H9 (cell line): ENCODE data around the gene SYT3. TPM values are rescaled to one million over a fixed set of nuclear protein-coding genes. Genes with fewer than 3 reads are reported as not detected.

Experiments
- DNase-seq: peaks from one replicate; pipeline ENCODE4 v3.0.0-alpha.2; 2017
- H2AFZ ChIP-seq: one replicate; pipeline ENCODE4 v1.6.1; 2013; ENCODE audit warnings: mild to moderate bottlenecking, low read length, control low read depth, moderate library complexity
- H2AK5ac ChIP-seq: 2 replicates; pipeline ENCODE4 v1.6.1; 2013; ENCODE audit warnings: low read length, control low read depth, mixed read lengths; ENCODE audit not compliant: insufficient read length
- H2BK120ac ChIP-seq: one replicate; pipeline ENCODE4 v1.6.1; 2013; ENCODE audit warnings: low read depth, mild to moderate bottlenecking, low read length, control low read depth, inconsistent platforms; ENCODE audit not compliant: poor library complexity, severe bottlenecking
- H2BK12ac ChIP-seq: 2 replicates; pipeline ENCODE4 v1.6.1; 2013; ENCODE audit warnings: low read length, control low read depth, mixed read lengths, low read depth; ENCODE audit not compliant: insufficient read length
- H2BK15ac ChIP-seq: 2 replicates; pipeline ENCODE4 v1.6.1; 2013; ENCODE audit warnings: low read depth, low read length, control low read depth
- H2BK20ac ChIP-seq: one replicate; pipeline ENCODE4 v1.6.1; 2013; ENCODE audit warnings: low read depth, mild to moderate bottlenecking, low read length, control low read depth, inconsistent platforms; ENCODE audit not compliant: poor library complexity, severe bottlenecking
- H2BK5ac ChIP-seq: 2 replicates; pipeline ENCODE4 v1.6.1; 2013; ENCODE audit warnings: low read length, control low read depth, mixed read lengths; ENCODE audit not compliant: insufficient read length
- H3K14ac ChIP-seq: 2 replicates; pipeline ENCODE4 v1.6.1; 2013; ENCODE audit warnings: low read length, control low read depth; ENCODE audit not compliant: insufficient read depth
- H3K18ac ChIP-seq: 2 replicates; pipeline ENCODE4 v1.6.1; 2013; ENCODE audit warnings: low read depth, mild to moderate bottlenecking, mixed read lengths, low read length, control low read depth; ENCODE audit not compliant: insufficient read length
- H3K23ac ChIP-seq: 2 replicates; pipeline ENCODE4 v1.6.1; 2013; ENCODE audit warnings: low read length, control low read depth, mixed read lengths, low read depth; ENCODE audit not compliant: insufficient read length
- H3K23me2 ChIP-seq: 2 replicates; pipeline ENCODE4 v1.6.1; 2013; ENCODE audit warnings: low read depth, mild to moderate bottlenecking, mixed read lengths, low read length, control low read depth; ENCODE audit not compliant: insufficient read length, poor library complexity, severe bottlenecking
- H3K27ac ChIP-seq: 2 replicates; pipeline ENCODE4 v1.5.1; 2013; ENCODE audit warnings: low read length, control low read depth, mixed read lengths, low read depth; ENCODE audit not compliant: insufficient read length
- H3K27me3 ChIP-seq: 2 replicates; pipeline ENCODE4 v1.6.1; 2013; ENCODE audit warnings: low read length, control low read depth, inconsistent platforms; ENCODE audit not compliant: insufficient read depth
- H3K4ac ChIP-seq: 2 replicates; pipeline ENCODE4 v1.6.1; 2013; ENCODE audit warnings: low read depth, mild to moderate bottlenecking, control low read depth, inconsistent platforms, low read length, moderate library complexity
- H3K4me1 ChIP-seq: 2 replicates; pipeline ENCODE4 v1.6.1; 2013; ENCODE audit warnings: low read length, control low read depth, inconsistent platforms; ENCODE audit not compliant: insufficient read depth
- H3K4me2 ChIP-seq: 2 replicates; pipeline ENCODE4 v1.6.1; 2013; ENCODE audit warnings: low read length, control low read depth, mixed read lengths; ENCODE audit not compliant: insufficient read length, insufficient read depth
- H3K56ac ChIP-seq: 2 replicates; pipeline ENCODE4 v1.6.1; 2013; ENCODE audit warnings: low read depth, mild to moderate bottlenecking, mixed read lengths, low read length, control low read depth; ENCODE audit not compliant: insufficient read length
- H3K79me1 ChIP-seq: 2 replicates; pipeline ENCODE4 v1.6.1; 2013; ENCODE audit warnings: low read depth, mild to moderate bottlenecking, moderate library complexity, low read length, control low read depth, inconsistent platforms; ENCODE audit not compliant: insufficient read depth, poor library complexity, severe bottlenecking
- H3K79me2 ChIP-seq: 2 replicates; pipeline ENCODE4 v1.6.1; 2013; ENCODE audit warnings: low read length, control low read depth, inconsistent platforms; ENCODE audit not compliant: insufficient read depth
- H3K9ac ChIP-seq: 2 replicates; pipeline ENCODE4 v1.6.1; 2013; ENCODE audit warnings: low read length, control low read depth, mixed read lengths; ENCODE audit not compliant: insufficient read length; ENCODE audit errors: extremely low read depth
- H3K9me3 ChIP-seq: one replicate; pipeline ENCODE4 v1.6.1; 2013; ENCODE audit warnings: low read depth, low read length, inconsistent platforms; ENCODE audit not compliant: control insufficient read depth
- H3T11ph ChIP-seq: one replicate; pipeline ENCODE4 v1.6.1; 2013; ENCODE audit warnings: mild to moderate bottlenecking, low read length, control low read depth, inconsistent platforms
- H4K20me1 ChIP-seq: one replicate; pipeline ENCODE4 v1.6.1; 2013; ENCODE audit not compliant: control insufficient read depth, insufficient read length, insufficient read depth
- H4K5ac ChIP-seq: 2 replicates; pipeline ENCODE4 v1.6.1; 2013; ENCODE audit warnings: low read depth, mild to moderate bottlenecking, mixed read lengths, low read length, control low read depth; ENCODE audit not compliant: insufficient read length
- H4K8ac ChIP-seq: replicated peaks from 2 replicates; pipeline ENCODE4 v1.6.1; 2013; ENCODE audit warnings: low read length, control low read depth, mixed read lengths, low read depth; ENCODE audit not compliant: insufficient read length
- H4K91ac ChIP-seq: 2 replicates; pipeline ENCODE4 v1.6.1; 2013; ENCODE audit warnings: low read depth, mild to moderate bottlenecking, moderate library complexity, mixed read lengths, low read length, control low read depth; ENCODE audit not compliant: insufficient read length
- H3K27ac Mint-ChIP-seq, 3 experiments: 2 replicates in 2 of 3; 3 replicates in 1 of 3; pipeline ENCODE4 v1.8.0; 2020 to 2021; ENCODE audit warnings: mixed read lengths in 3 of 3, mild to moderate bottlenecking in 1 of 3, moderate library complexity in 1 of 3
- H3K27me3 Mint-ChIP-seq: 2 replicates; pipeline ENCODE4 v1.8.0; 2021; ENCODE audit warnings: low read depth, mild to moderate bottlenecking, moderate library complexity, mixed read lengths
- H3K36me3 Mint-ChIP-seq, 3 experiments: 2 replicates in 2 of 3; 3 replicates in 1 of 3; pipeline ENCODE4 v1.8.0; 2020 to 2021; ENCODE audit warnings: low read depth in 3 of 3, mixed read lengths in 3 of 3; ENCODE audit not compliant: insufficient read depth in 1 of 3
- H3K4me1 Mint-ChIP-seq, 2 experiments: 2 replicates each; pipeline ENCODE4 v1.8.0; 2020; ENCODE audit warnings: mixed read lengths in 2 of 2
- H3K4me3 Mint-ChIP-seq, 2 experiments: 2 replicates in 1 of 2; 3 replicates in 1 of 2; pipeline ENCODE4 v1.8.0; 2020 to 2021; ENCODE audit warnings: mild to moderate bottlenecking in 2 of 2, mixed read lengths in 2 of 2, moderate library complexity in 1 of 2
- H3K9me3 Mint-ChIP-seq, 2 experiments: 2 replicates in 1 of 2; 3 replicates in 1 of 2; pipeline ENCODE4 v1.8.0; 2020; ENCODE audit warnings: mild to moderate bottlenecking in 2 of 2, mixed read lengths in 2 of 2, moderate library complexity in 1 of 2
- CTCF ChIP-seq: fragments of 200-600 bp; sonication (generic); conservative IDR thresholded peaks from 3 replicates; pipeline ENCODE4 v1.8.0; 2021; ENCODE audit warnings: antibody characterized with exemption, mild to moderate bottlenecking
- WGBS: extraction: QIAGEN DNeasy Blood & Tissue Kit; methylation state at CpG from one replicate; pipeline ENCODE4 v1.1.7; 2013; ENCODE audit warnings: missing lambda C conversion rate, low lambda C conversion rate, mixed read lengths; ENCODE audit not compliant: insufficient read length; ENCODE audit errors: extremely low coverage; 5-methylcytosine and 5-hydroxymethylcytosine counted together
- total RNA-seq: library from RNA; stranded (reverse); gene quantifications from 2 replicates; pipeline ENCODE4 v1.2.1, GENCODE V29; 2021

The SYT3 gene
- total RNA-seq, 1 experiment from 2014 or later = 3.1 TPM

- Histone ChIP-seq H2BK20ac (no peak within 1 kb of the TSS), H3K79me2 (no peaks in the 10 kb centered on the region), H3K4me2 (peak within 1 kb of the TSS; percentile 34), H2AK5ac (no peak within 1 kb of the TSS), H4K5ac (no peak within 1 kb of the TSS), H3K23me2 (no peaks in the 10 kb centered on the region), H3K23ac (no peak within 1 kb of the TSS), H2BK15ac (no peak within 1 kb of the TSS), H4K91ac (no peak within 1 kb of the TSS), H3K27me3 (no peaks in the 10 kb centered on the region; the same call in 1 of the 2 replicates), H3K18ac (no peak within 1 kb of the TSS), H3K9me3 (no peaks in the 10 kb centered on the region), H3K27ac (no peak within 1 kb of the TSS), H3K56ac (no peak within 1 kb of the TSS), H2BK120ac (no peak within 1 kb of the TSS), H3K4ac (no peak within 1 kb of the TSS), H3K14ac (0 out of 2 replicates have a peak within 1 kb of the TSS, but pooled peaks have one; percentile 14), H3K9ac (no peak within 1 kb of the TSS), H4K8ac (no peak within 1 kb of the TSS), H2AFZ (peak within 1 kb of the TSS; percentile 9), H2BK5ac (no peak within 1 kb of the TSS), H3K79me1 (no peaks in the 10 kb centered on the region), H2BK12ac (no peak within 1 kb of the TSS), H3T11ph (no peak within 1 kb of the TSS), H3K4me1 (peaks cover 4% of the 10 kb centered on the region; the same call in 1 of the 2 replicates), H4K20me1 (no peaks in the 10 kb centered on the region)
- peaks cover 38% of the 10 kb centered on the region for H3K27me3 Mint-ChIP-seq
- no peaks in the 10 kb centered on the region for H3K36me3 Mint-ChIP-seq
- peaks cover 11 to 31% of the 10 kb centered on the region in 2 experiments for H3K4me1 Mint-ChIP-seq
- peak within 1 kb of the TSS in 1 of 3 experiments; percentile 24; a peak in 2 of 7 replicates for H3K27ac Mint-ChIP-seq
- peak; percentile 90 for DNase-seq
- 0 out of 3 replicates have a peak, but pooled peaks have one; percentile 15 for TF ChIP-seq CTCF
- H3K4me3 Mint-ChIP-seq = peak within 1 kb of the TSS; percentile 7 to 63; a peak in 3 of 5 replicates
- whole genome bisulfite sequencing = no CpG with 5 or more reads among the region's 7 CpGs
- peaks cover under 1 to 2% of the 10 kb centered on the region in 2 experiments; a peak in 3 of 5 replicates for H3K9me3 Mint-ChIP-seq
Observed at GRCh38 chr19:50649433-50650391, 10.0 kb upstream of the SYT3 start, which contains the start of gene C19orf81. C19orf81 (plus strand) TSS chr19:50649445; CDS start chr19:50649445, 0 bp downstream.
